ENCODE measurements around the gene MRPL36.

DNA sequence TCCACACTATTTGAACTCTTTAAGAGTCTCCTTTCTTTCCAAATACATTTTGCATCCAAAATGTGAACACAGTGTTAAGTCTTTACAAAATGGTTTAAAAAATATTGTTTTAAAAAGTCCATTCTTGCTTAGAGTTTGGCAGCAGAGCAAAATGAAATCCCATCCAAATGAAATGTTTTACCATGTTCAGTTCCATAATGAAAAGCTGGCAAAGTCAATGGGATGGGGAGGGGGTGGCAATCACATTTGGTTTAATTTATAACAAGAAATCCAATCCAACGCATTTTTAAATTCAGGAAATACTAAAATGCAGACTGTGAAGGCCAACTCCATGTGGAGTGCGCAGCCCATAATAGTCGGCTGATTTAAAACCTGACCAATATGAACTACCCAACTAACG is 39.4 kb downstream of the MRPL36 start:
- TF ChIP-seq, protein P1, sequence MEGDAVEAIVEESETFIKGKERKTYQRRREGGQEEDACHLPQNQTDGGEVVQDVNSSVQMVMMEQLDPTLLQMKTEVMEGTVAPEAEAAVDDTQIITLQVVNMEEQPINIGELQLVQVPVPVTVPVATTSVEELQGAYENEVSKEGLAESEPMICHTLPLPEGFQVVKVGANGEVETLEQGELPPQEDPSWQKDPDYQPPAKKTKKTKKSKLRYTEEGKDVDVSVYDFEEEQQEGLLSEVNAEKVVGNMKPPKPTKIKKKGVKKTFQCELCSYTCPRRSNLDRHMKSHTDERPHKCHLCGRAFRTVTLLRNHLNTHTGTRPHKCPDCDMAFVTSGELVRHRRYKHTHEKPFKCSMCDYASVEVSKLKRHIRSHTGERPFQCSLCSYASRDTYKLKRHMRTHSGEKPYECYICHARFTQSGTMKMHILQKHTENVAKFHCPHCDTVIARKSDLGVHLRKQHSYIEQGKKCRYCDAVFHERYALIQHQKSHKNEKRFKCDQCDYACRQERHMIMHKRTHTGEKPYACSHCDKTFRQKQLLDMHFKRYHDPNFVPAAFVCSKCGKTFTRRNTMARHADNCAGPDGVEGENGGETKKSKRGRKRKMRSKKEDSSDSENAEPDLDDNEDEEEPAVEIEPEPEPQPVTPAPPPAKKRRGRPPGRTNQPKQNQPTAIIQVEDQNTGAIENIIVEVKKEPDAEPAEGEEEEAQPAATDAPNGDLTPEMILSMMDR (conservative IDR thresholded peaks at IDR 0.05 in 1 of 2, IDR thresholded peaks at IDR 0.05 in 1 of 2; ENCODE audit: low read depth in 1 of 2, low read length in 2 of 2), result no peak
- no peak for TF ChIP-seq EZH2 (IDR thresholded peaks at IDR 0.05; ENCODE audit: low read length, missing control alignments)
